Activated CD4-positive, alpha-beta T cell treated with anti-CD3 and anti-CD28 coated beads, Interleukin-2, amount 50 U/mL, for 16 hours (primary cell): ENCODE measurements around the gene RPP25.

Source experiments
- DNase-seq: peaks from one replicate; pipeline ENCODE4 v3.0.0-alpha.2; 2020

The RPP25 gene

DNA sequence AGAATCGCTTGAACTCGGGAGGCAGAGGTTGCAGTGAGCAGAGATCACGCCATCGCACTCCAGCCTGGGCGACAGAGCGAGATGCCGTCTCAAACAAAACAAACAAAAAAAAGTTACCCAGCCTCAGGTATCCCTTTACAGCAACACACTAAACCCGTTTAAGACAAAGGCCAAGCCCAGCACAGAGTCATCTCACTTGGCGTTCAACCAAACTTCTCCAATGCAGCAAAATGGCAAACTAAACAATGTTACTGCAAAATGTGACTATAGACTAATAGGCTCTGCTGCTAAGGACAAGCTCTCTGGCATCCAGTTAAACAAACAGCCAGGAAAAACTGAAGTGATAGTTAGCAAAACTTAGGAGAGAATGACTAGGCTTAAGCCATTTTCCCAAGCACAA lies 43.5 kb downstream of the RPP25 start:
- DNase-seq, result no peak

DNA sequence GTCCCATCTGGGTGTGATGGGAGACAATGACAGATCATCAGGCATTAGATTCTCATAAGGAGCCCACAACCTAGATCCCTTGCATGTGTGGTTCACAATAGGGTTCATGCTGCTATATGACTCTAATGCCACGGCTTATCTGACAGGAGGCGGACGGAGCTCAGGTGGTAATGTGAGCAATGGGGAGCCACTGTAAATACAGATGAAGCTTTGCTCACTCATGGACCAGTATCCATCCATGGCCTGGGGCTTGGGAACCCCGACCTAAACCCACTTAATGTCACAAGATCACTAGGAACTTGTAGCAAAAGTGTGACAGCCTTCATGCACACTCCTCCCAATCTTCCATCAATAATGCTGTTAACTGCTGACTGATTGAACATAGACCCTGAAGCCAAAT lies 47.9 kb downstream of the RPP25 start:
- no peak for DNase-seq

DNA sequence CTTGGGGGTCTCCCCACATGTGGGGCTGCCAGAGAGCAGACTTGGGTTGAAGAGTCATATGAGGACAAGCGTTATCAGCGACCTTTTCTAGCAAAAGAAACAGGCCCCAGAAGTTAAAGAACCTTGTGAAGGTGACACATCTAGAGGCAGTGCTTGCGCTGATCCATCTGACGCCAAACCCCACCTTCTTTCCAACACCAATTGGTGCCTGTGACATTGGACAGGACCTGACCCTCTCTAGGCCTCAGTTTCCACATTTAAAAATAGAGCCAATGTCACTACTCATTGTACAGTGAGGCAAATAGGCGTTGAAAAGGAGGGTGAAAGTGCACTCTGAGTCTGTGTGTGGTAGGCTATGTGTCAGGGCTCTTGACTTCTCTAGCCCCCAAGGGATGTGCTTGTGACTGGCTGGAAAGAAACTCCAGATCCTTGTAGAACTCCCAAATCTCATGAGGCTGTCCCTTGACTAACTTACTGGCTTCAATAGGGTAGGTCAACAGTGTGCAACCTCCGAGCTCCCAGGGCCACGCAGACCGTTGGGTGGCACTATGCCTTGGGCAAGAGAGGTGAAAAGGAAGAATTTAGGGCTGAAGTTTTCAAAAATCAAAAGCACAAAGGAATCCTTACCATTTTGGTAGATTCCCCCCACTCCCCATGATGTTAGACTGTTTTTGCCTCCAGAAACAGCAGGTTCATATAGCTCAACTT lies 49.3 kb downstream of the RPP25 start:
- DNase-seq, result peak; percentile 14

DNA sequence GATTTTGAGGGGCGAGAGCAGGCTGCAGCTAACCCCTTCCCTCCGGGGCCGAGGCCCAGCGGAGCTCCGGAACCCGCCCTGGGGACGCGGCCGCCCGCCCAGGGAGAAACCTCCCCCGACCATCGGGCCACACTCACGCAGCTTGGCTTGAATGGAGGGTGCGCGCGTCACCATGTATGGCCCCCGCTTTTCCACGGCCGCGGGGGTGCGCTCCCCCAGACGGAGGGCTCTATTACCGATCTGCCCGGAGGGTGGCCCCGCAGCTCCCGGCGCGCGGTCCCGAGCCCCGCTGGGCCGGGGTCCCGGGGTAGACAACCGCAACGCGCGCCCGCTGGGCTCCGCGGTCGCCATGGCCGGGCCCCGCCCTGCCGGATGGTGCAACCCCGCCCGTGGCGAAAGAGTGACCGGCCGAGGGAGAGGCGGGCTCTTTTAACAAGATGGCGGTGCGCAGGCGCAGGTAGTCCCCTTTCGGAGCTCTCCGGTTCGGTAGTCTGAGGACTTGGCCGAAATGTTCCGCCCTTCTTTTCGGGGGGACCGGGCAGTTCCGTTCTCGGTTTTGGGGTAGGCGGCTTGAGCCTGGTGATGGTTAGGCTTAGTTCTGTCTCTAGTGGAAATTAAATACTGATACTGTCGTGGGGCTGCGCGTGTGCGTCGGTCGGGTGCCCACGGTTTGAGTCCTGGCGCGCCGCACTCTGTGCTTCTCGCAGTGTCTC lies 50.0 kb downstream of the RPP25 start, which contains the start of gene FAM219B:
FAM219B (minus strand) TSS at position 402 of the 713 bp plus-strand sequence; CDS start at position 351, 51 bp downstream.
- peak; percentile 89 for DNase-seq

DNA sequence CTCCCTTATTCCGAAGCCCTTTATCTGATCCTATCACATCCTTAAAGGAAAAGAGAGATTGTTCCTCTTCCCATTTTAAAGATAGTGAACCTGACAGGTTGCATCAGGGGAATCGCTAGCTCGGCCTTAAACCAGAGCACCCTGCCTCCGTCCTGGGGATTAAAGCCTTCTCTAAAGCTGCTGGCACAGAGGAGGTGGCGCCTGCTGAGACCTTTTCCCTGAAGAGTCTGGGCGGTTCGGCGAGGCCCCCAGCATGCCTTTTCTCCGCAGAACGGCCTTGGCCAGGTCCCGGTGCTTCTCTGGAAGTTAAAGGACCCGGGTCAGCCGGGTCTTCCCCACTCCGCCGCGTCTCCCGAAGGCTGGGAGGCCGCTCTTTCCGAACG lies 50.5 kb downstream of the RPP25 start:
- DNase-seq, result peak; percentile 26
